Measurements from ENCODE around the gene CACNB2. TPM values are rescaled to one million over a fixed set of nuclear protein-coding genes. Genes with fewer than 3 reads are reported as not detected.

The CACNB2 gene
- total and polyA plus RNA-seq, 2 experiments from 2014 or later: 4.6 to 5.3 TPM

DNA sequence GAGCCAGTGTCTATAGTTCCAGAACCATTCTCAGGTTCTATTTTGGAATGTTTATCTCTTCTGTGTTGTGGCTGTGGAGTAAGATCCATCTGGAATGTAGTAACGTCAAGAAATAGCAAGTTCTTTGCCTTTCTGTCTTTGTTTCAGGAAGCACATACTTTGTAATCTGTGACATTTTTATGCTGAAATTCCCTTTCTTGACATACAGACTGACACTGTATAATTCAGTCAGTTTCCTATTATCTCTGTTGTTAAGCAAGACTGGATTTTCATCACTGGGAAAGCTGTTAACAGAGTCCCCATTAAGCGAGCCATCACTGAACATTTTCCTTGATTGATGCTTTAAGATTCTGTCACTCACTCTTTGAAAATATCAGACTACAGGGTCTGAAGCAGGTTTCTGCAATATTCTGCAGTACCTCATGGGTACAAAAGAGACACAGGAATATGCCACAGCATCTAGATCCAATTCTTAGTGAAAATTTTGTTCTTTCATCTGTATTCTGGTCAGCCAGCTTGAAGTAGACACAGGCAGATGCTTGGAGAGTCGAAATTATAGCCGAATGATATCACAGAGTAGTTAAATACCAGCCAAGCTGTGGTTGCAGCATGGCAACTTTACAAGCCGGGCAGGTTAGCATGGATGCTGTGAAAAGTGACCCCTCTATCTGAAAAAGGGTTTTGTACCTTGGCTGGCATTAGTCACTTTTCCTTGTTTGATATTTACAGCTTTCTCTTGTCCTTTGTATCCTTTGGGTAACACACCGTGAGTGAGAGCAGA is 62.6 kb downstream of the CACNB2 start:
- WGBS (ENCODE audit: low lambda C conversion rate, missing lambda C conversion rate): 78% methylated on average over 6 of the region's 6 CpGs
- H3K9me3 ChIP-seq (ENCODE audit: low read depth): no peaks in the 10 kb centered on the region

DNA sequence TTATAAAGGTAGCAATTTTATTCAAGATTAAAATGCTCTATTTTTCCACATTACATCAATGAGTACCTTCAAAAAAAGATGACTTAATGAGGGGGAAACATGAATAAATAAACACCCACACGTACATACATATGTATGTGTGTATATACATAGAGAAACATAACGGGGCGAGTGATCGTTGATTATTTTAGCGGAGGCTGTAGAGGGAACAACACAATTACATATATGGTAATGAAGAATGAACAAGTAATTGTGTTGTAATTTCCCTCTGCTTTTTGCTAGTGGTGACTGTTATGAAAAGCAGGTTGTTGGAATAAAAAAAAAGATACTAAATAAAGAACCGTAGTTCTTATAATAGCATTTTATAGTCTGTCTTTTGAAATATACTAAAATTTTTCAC is 63.2 kb downstream of the CACNB2 start:
- Histone ChIP-seq H3K9me3 (ENCODE audit: low read depth) (no peaks in the 10 kb centered on the region), H3K36me3 (replicated peaks; ENCODE audit: insufficient read depth, low read depth) (no peaks in the 10 kb centered on the region), H2AFZ (no peak overlapping the region), H4K20me1 (ENCODE audit: insufficient read depth, poor library complexity, severe bottlenecking) (no peaks in the 10 kb centered on the region), H3K27me3 (no peaks in the 10 kb centered on the region), H3K9me2 (replicated peaks; ENCODE audit: insufficient read depth) (no peaks in the 10 kb centered on the region), H3K79me2 (no peaks in the 10 kb centered on the region), H3K4me2 (no peak overlapping the region), H3K4me3 (no peak overlapping the region), H3K4me1 (ENCODE audit: insufficient read depth) (no peaks in the 10 kb centered on the region), H3K27ac (no peak overlapping the region)
- WGBS (ENCODE audit: low lambda C conversion rate, missing lambda C conversion rate): 86% methylated on average over 6 of the region's 6 CpGs
- TF ChIP-seq EZH2phosphoT487 (IDR thresholded peaks at IDR 0.05; ENCODE audit: low read depth, severe bottlenecking, unreplicated experiment) (no peak), EZH2 (IDR thresholded peaks at IDR 0.05; ENCODE audit: borderline replicate concordance) (no peak)
- TF ChIP-seq, protein P1, sequence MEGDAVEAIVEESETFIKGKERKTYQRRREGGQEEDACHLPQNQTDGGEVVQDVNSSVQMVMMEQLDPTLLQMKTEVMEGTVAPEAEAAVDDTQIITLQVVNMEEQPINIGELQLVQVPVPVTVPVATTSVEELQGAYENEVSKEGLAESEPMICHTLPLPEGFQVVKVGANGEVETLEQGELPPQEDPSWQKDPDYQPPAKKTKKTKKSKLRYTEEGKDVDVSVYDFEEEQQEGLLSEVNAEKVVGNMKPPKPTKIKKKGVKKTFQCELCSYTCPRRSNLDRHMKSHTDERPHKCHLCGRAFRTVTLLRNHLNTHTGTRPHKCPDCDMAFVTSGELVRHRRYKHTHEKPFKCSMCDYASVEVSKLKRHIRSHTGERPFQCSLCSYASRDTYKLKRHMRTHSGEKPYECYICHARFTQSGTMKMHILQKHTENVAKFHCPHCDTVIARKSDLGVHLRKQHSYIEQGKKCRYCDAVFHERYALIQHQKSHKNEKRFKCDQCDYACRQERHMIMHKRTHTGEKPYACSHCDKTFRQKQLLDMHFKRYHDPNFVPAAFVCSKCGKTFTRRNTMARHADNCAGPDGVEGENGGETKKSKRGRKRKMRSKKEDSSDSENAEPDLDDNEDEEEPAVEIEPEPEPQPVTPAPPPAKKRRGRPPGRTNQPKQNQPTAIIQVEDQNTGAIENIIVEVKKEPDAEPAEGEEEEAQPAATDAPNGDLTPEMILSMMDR (IDR thresholded peaks at IDR 0.05; ENCODE audit: poor library complexity): no peak
- no peak for DNase-seq (ENCODE audit: low spot score)

More for the DNA sequence above, 62.6 kb downstream of the CACNB2 start:
- Histone ChIP-seq H4K20me1 (ENCODE audit: insufficient read depth, poor library complexity, severe bottlenecking) (no peaks in the 10 kb centered on the region), H3K27me3 (no peaks in the 10 kb centered on the region), H3K9me2 (replicated peaks; ENCODE audit: insufficient read depth) (no peaks in the 10 kb centered on the region), H3K79me2 (no peaks in the 10 kb centered on the region), H3K36me3 (replicated peaks; ENCODE audit: insufficient read depth, low read depth) (no peaks in the 10 kb centered on the region), H3K4me2 (no peak overlapping the region), H3K4me3 (no peak overlapping the region), H3K4me1 (ENCODE audit: insufficient read depth) (no peaks in the 10 kb centered on the region), H2AFZ (no peak overlapping the region), H3K27ac (no peak overlapping the region)
- no peak for DNase-seq (ENCODE audit: low spot score)
- TF ChIP-seq, protein P1 (IDR thresholded peaks at IDR 0.05; ENCODE audit: poor library complexity): no peak
- TF ChIP-seq EZH2 (IDR thresholded peaks at IDR 0.05; ENCODE audit: borderline replicate concordance) (no peak), EZH2phosphoT487 (IDR thresholded peaks at IDR 0.05; ENCODE audit: low read depth, severe bottlenecking, unreplicated experiment) (no peak)

DNA sequence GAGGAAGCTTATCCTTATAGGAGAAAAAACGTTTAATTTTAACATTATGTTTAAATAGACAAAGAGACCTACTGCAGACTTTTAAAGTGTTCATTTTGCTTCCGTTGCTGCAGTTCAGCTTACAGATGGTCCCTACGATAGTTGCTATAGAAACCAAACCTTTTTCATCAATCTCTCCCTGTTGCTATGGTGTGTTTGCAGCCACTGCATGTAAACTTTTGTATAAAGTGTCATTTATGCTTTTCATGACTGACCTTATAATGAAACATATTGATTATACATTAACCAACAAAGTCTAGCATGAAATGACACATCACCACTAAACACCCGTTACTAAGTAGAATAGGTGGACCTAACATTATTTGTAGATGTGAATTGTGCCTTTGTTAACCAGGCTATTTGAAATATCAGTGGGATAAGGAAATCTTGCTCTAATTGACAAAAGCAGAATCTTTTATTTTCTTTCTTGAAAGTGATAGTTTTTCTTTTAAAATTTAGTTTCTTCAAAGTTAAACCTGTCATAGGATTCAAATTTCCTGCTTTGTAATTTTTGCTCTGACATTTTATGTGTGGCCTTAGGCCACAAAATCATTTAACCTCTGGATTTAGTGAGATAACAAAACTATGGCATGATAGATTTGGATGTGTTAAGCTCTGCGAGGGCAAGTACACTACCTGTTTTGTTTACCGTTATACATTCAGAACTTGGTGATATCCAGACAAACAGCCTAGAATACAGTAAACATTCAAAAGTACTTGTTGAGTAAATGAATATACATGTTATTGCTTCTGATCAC is 64.0 kb downstream of the CACNB2 start:
- Histone ChIP-seq H3K79me2 (no peaks in the 10 kb centered on the region), H2AFZ (no peak overlapping the region), H3K9me2 (replicated peaks; ENCODE audit: insufficient read depth) (no peaks in the 10 kb centered on the region), H3K4me3 (no peak overlapping the region), H3K4me1 (ENCODE audit: insufficient read depth) (no peaks in the 10 kb centered on the region), H3K9me3 (ENCODE audit: low read depth) (no peaks in the 10 kb centered on the region), H3K27me3 (no peaks in the 10 kb centered on the region), H4K20me1 (ENCODE audit: insufficient read depth, poor library complexity, severe bottlenecking) (no peaks in the 10 kb centered on the region), H3K36me3 (replicated peaks; ENCODE audit: insufficient read depth, low read depth) (no peaks in the 10 kb centered on the region), H3K27ac (no peak overlapping the region), H3K4me2 (no peak overlapping the region)
- WGBS (ENCODE audit: low lambda C conversion rate, missing lambda C conversion rate): 53% methylated on average over 6 of the region's 6 CpGs
- TF ChIP-seq, protein P1 (IDR thresholded peaks at IDR 0.05; ENCODE audit: poor library complexity): no peak
- no peak for TF ChIP-seq EZH2 (IDR thresholded peaks at IDR 0.05; ENCODE audit: borderline replicate concordance)
- TF ChIP-seq EZH2phosphoT487 (IDR thresholded peaks at IDR 0.05; ENCODE audit: low read depth, severe bottlenecking, unreplicated experiment): no peak
- DNase-seq (ENCODE audit: low spot score): no peak

All from hepatocyte (in vitro differentiated cells).